Measurements from ENCODE around the gene ZNF200.
A peak's percentile ranks its signal among the peaks of the same experiment; 100 is the strongest.

The ZNF200 gene

GRCh38 chr16:3175157-3176093, 59.5 kb downstream of the ZNF200 start:
- ATAC-seq (no peak), DNase-seq (ENCODE audit: low spot score in 2 of 2) (peak; percentile 29 to 78)
- H3K27ac Mint-ChIP-seq = peak overlapping the region; percentile 82
- H3K4me1 Mint-ChIP-seq = peaks cover 32% of the 10 kb centered on the region
- no peaks in the 10 kb centered on the region for H3K9me3 Mint-ChIP-seq
- H3K36me3 Mint-ChIP-seq = peaks cover 23% of the 10 kb centered on the region
- peak overlapping the region; percentile 64 for H3K4me3 Mint-ChIP-seq

- ATAC-seq = no peak
- DNase-seq (ENCODE audit: low spot score in 2 of 2) = no peak
- Mint-ChIP-seq H3K9me3 (no peaks in the 10 kb centered on the region), H3K4me3 (peak overlapping the region; percentile 64), H3K4me1 (peaks cover 32% of the 10 kb centered on the region), H3K36me3 (peaks cover 23% of the 10 kb centered on the region), H3K27ac (peak overlapping the region; percentile 70)
Measured at GRCh38 chr16:3174618-3175148, 60.3 kb downstream of the ZNF200 start.

GRCh38 chr16:3173892-3174617, 60.9 kb downstream of the ZNF200 start:
- Mint-ChIP-seq H3K27ac (peak overlapping the region; percentile 70), H3K4me3 (peak overlapping the region; percentile 64), H3K36me3 (peaks cover 23% of the 10 kb centered on the region), H3K9me3 (no peaks in the 10 kb centered on the region), H3K4me1 (peaks cover 32% of the 10 kb centered on the region)
- DNase-seq (ENCODE audit: low spot score in 2 of 2) (peak; percentile 24 to 75), ATAC-seq (peak; percentile 3)
